Calu3 (cell line): ENCODE results near the gene MACROD2. TPM values are rescaled to one million over a fixed set of nuclear protein-coding genes. Genes with fewer than 3 reads are reported as not detected.

Experiments
- BruUV-seq: library from RNA; stranded (reverse); fragments of 400-500 nt; replicated peaks from 2 replicates; lab custom pipeline; 2021; lab: Mats Ljungman, UMichigan
- CTCF ChIA-PET: fragments of 300-600 bp; sonication (Branson Sonifier 250); formaldehyde crosslinking; loops from one replicate; lab custom pipeline; 2022; ENCODE audit warnings: antibody characterized with exemption; lab: Charles Lee
- DNase-seq: peaks from one replicate; pipeline ENCODE4 v3.0.0; 2022
- H3K27ac Mint-ChIP-seq: one replicate; pipeline ENCODE4 v1.8.0; 2022; ENCODE audit warnings: mixed read lengths; ENCODE audit not compliant: unreplicated experiment
- H3K27me3 Mint-ChIP-seq: one replicate; pipeline ENCODE4 v1.8.0; 2022; ENCODE audit warnings: mixed read lengths; ENCODE audit not compliant: unreplicated experiment
- H3K36me3 Mint-ChIP-seq: one replicate; pipeline ENCODE4 v1.8.0; 2022; ENCODE audit warnings: mild to moderate bottlenecking, moderate library complexity, mixed read lengths; ENCODE audit not compliant: insufficient read depth, unreplicated experiment
- H3K4me1 Mint-ChIP-seq: one replicate; pipeline ENCODE4 v1.8.0; 2022; ENCODE audit warnings: mild to moderate bottlenecking, low read depth, mixed read lengths; ENCODE audit not compliant: unreplicated experiment
- H3K4me3 Mint-ChIP-seq: one replicate; pipeline ENCODE4 v1.8.0; 2022; ENCODE audit warnings: mild to moderate bottlenecking, low read depth, moderate library complexity, mixed read lengths; ENCODE audit not compliant: unreplicated experiment
- H3K9me3 Mint-ChIP-seq: one replicate; pipeline ENCODE4 v1.8.0; 2022; ENCODE audit warnings: low read depth, mixed read lengths; ENCODE audit not compliant: unreplicated experiment
- intact Hi-C: fragments of 100-400 bp; cut with micrococcal nuclease; formaldehyde crosslinking; loops from one replicate; pipeline ENCODE4 v1.10.0; 2022; ENCODE audit not compliant: unreplicated experiment
- total RNA-seq: library from RNA; stranded (reverse); gene quantifications from 2 replicates; pipeline ENCODE4 v1.2.3, GENCODE V29; 2022
- TF ChIP-seq, protein P1 (sequence below): fragments of 200-600 bp; IDR thresholded peaks from one replicate; pipeline ENCODE4 v1.8.0; 2022; ENCODE audit warnings: antibody characterized with exemption; ENCODE audit not compliant: unreplicated experiment

The MACROD2 gene
- total RNA-seq, 1 experiment from 2014 or later, result 29.4 TPM

DNA sequence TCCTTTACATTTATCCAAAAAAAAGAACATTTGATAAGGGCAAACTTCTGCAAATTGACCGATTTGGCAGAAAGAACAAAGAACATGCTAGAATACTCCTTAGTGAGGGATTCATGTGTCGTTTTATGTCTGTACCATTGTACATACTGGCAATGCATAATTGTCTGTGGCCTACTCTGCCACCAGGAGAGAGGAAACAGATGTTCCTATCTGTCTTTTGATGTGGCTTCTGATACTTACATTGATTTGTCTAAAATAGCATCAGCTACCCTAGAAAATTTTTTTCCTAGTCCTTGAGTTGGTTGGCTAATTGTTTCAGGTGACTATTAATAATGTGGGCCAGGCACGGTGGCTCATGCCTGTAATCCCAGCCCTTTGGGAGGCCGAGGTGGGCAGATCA, 1923.8 kb downstream of the MACROD2 start:
- H3K4me1 Mint-ChIP-seq, result no peaks in the 10 kb centered on the region
- intact Hi-C loops, result no loop called here
- no peaks in the 10 kb centered on the region for H3K36me3 Mint-ChIP-seq
- CTCF ChIA-PET, result no interaction called here
- TF ChIP-seq, protein P1, sequence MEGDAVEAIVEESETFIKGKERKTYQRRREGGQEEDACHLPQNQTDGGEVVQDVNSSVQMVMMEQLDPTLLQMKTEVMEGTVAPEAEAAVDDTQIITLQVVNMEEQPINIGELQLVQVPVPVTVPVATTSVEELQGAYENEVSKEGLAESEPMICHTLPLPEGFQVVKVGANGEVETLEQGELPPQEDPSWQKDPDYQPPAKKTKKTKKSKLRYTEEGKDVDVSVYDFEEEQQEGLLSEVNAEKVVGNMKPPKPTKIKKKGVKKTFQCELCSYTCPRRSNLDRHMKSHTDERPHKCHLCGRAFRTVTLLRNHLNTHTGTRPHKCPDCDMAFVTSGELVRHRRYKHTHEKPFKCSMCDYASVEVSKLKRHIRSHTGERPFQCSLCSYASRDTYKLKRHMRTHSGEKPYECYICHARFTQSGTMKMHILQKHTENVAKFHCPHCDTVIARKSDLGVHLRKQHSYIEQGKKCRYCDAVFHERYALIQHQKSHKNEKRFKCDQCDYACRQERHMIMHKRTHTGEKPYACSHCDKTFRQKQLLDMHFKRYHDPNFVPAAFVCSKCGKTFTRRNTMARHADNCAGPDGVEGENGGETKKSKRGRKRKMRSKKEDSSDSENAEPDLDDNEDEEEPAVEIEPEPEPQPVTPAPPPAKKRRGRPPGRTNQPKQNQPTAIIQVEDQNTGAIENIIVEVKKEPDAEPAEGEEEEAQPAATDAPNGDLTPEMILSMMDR, result no peak
- H3K27me3 Mint-ChIP-seq, result no peaks in the 10 kb centered on the region
- BruUV-seq, result no TSS peak
- no peak overlapping the region for H3K27ac Mint-ChIP-seq
- no peak for DNase-seq
- H3K9me3 Mint-ChIP-seq, result no peaks in the 10 kb centered on the region
- no peak overlapping the region for H3K4me3 Mint-ChIP-seq

DNA sequence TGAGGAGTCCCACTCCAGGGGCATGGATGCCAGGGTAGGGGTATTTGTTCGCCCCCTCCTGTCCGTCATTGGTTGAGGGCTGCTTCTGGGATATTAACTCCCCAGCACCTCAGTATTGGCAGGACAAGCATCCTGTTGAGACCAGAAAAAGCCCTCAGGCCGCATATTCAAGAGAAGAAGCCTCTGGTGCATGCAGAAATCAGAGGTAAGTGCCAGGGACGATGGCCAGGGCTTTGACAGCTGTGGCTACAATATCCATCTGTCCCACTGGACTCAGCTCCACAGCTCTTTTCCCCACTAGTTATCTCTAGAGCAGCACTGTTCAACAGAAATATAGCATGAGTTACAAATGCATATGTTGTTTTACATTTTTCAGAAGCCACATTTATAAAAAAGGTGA, 1926.6 kb downstream of the MACROD2 start:
- CTCF ChIA-PET, result no interaction called here
- Mint-ChIP-seq H3K27ac (no peak overlapping the region), H3K36me3 (no peaks in the 10 kb centered on the region), H3K4me1 (no peaks in the 10 kb centered on the region), H3K9me3 (no peaks in the 10 kb centered on the region), H3K27me3 (no peaks in the 10 kb centered on the region), H3K4me3 (no peak overlapping the region)
- intact Hi-C loops, result no loop called here
- TF ChIP-seq, protein P1, result no peak
- DNase-seq, result no peak
- BruUV-seq, result no TSS peak

DNA sequence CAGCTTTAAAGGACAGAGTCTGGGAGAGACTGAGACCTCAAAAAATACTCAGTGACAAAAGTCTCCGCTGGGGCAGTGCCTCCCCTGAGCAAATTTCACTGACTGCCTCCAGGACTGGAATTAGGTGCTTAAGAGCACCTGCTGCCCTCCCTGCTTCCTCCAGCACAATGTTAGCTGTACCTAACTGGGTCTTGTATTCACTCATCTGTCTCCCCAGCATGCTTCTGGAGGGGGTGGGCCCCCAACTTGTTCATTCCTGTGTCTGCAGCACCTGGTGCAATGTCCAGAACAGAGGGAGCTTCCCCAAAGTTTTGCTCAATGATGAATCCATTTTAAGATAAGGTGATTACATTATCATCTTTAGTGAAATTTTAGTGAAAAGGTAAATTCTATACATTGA, 1927.2 kb downstream of the MACROD2 start:
- no peak for DNase-seq
- no peaks in the 10 kb centered on the region for H3K27me3 Mint-ChIP-seq
- intact Hi-C loops, result no loop called here
- H3K4me1 Mint-ChIP-seq, result no peaks in the 10 kb centered on the region
- no peaks in the 10 kb centered on the region for H3K36me3 Mint-ChIP-seq
- BruUV-seq, result no TSS peak
- TF ChIP-seq, protein P1, result no peak
- CTCF ChIA-PET, result no interaction called here
- no peaks in the 10 kb centered on the region for H3K9me3 Mint-ChIP-seq
- no peak overlapping the region for H3K4me3 Mint-ChIP-seq
- no peak overlapping the region for H3K27ac Mint-ChIP-seq

DNA sequence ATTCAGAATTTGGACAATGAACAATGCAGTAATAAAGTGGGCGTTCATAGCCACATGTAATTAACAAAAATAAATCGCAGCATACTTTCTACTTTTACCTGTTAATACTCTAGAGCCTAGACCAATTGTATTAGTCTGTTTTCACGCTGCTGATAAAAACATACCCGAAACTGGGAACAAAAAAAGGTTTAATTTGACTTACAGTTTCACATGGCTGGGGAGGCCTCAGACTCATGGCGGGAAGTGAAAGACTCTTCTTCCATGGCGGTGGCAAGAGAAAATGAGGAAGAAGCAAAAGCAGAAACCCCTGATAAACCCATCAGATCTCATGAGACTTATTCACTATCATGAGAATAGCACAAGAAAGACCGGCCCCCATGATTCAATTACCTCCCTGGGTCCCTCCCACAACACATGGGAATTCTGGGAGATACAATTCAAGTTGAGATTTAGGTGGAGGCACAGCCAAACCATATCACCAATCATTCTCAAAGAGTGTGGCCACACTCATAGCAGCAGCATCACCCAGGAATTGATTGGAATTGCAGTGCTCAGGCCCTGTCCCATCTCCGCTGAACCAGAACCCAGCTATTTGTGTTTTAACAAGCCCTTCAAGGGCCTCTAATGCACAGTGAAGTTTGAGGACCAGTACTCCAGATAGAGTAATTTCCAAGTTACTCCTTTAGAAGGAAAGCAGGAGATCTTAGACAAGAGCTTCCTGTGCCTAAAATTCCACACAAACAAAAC, 1927.9 kb downstream of the MACROD2 start:
- no peaks in the 10 kb centered on the region for H3K36me3 Mint-ChIP-seq
- TF ChIP-seq, protein P1, result no peak
- no peaks in the 10 kb centered on the region for H3K9me3 Mint-ChIP-seq
- no peaks in the 10 kb centered on the region for H3K4me1 Mint-ChIP-seq
- DNase-seq, result no peak
- intact Hi-C loops, result no loop called here
- CTCF ChIA-PET, result no interaction called here
- BruUV-seq, result no TSS peak
- no peak overlapping the region for H3K4me3 Mint-ChIP-seq
- H3K27ac Mint-ChIP-seq, result no peak overlapping the region
- H3K27me3 Mint-ChIP-seq, result no peaks in the 10 kb centered on the region
